Small intestine (tissue), 7 donors: ENCODE results near the gene GLIS1. TPM values are rescaled to one million over a fixed set of nuclear protein-coding genes. Genes with fewer than 3 reads are reported as not detected.
"Not testable (repeated sequence)": the region's sequence is repeated elsewhere in the genome, so short reads cannot be mapped to it uniquely, and the experiment has no call there.

Experiments
- DNase-seq, 2 donors: peaks; one replicate each; pipeline versions ENCODE4 v3.0.0 to v3.0.0-alpha.2; 2013
- FAIRE-seq: peaks from 2 replicates; lab custom pipeline; 2012; peaks lifted over from hg19 to GRCh38; lab: Jason Lieb, UNC
- H3K27ac ChIP-seq, 3 donors: one replicate each; pipeline ENCODE4 v1.5.1; 2013; ENCODE audit warnings: low read length in 2 of 3, mild to moderate bottlenecking in 2 of 3, control low read depth in 1 of 3, inconsistent platforms in 1 of 3, low read depth in 1 of 3, moderate library complexity in 1 of 3
- H3K27me3 ChIP-seq, 3 donors: one replicate each; pipeline ENCODE4 v1.6.1; 2013; ENCODE audit warnings: low read length in 3 of 3, inconsistent platforms in 1 of 3; ENCODE audit not compliant: control insufficient read depth in 3 of 3, insufficient read depth in 3 of 3
- H3K36me3 ChIP-seq, 3 donors: one replicate each; pipeline ENCODE4 v1.6.1; 2013; ENCODE audit warnings: low read length in 3 of 3, inconsistent platforms in 1 of 3, low read depth in 1 of 3, mild to moderate bottlenecking in 1 of 3, moderate library complexity in 1 of 3; ENCODE audit not compliant: control insufficient read depth in 3 of 3, insufficient read depth in 2 of 3
- H3K4me1 ChIP-seq, 3 donors: one replicate each; pipeline ENCODE4 v1.6.1; 2013; ENCODE audit warnings: low read length in 2 of 3, inconsistent platforms in 1 of 3, low read depth in 1 of 3, mild to moderate bottlenecking in 1 of 3, moderate library complexity in 1 of 3; ENCODE audit not compliant: control insufficient read depth in 3 of 3, insufficient read depth in 2 of 3
- H3K4me3 ChIP-seq, 3 donors: one replicate each; pipeline ENCODE4 v1.5.1; 2013; ENCODE audit warnings: low read length in 3 of 3, control low read depth in 1 of 3, inconsistent platforms in 1 of 3, low read depth in 1 of 3, mild to moderate bottlenecking in 1 of 3, moderate library complexity in 1 of 3
- H3K9me3 ChIP-seq, 2 donors: one replicate each; pipeline ENCODE4 v1.6.1; 2013; ENCODE audit warnings: low read depth in 1 of 2, low read length in 1 of 2; ENCODE audit not compliant: control insufficient read depth in 2 of 2, insufficient read depth in 1 of 2
- WGBS, 3 donors: extraction: QIAGEN DNeasy Blood & Tissue Kit; methylation state at CpG; one replicate each; pipeline ENCODE4 v1.1.7; 2013; 5-methylcytosine and 5-hydroxymethylcytosine counted together
- polyA plus RNA-seq, 4 donors: library from polyadenylated mRNA; stranded (reverse) in 3 of 4; unstranded in 1 of 4; fragments of 200-250 nt in 3 of 4; fragments of 120-200 nt in 1 of 4; gene quantifications; one replicate each; pipeline versions ENCODE4 v1.2.1 to v1.2.3, GENCODE V29; 2013
- donor health status: healthy with polysubstance abuse.
- donor health status: control.
- donor health status: control.
- donor health status: Bipolar disorder and iron deficiency.
- donor health status: healthy.

Gene GLIS1
- polyA plus RNA-seq, 4 donors, result 0.19 to 0.50 TPM; not detected in 2

DNA sequence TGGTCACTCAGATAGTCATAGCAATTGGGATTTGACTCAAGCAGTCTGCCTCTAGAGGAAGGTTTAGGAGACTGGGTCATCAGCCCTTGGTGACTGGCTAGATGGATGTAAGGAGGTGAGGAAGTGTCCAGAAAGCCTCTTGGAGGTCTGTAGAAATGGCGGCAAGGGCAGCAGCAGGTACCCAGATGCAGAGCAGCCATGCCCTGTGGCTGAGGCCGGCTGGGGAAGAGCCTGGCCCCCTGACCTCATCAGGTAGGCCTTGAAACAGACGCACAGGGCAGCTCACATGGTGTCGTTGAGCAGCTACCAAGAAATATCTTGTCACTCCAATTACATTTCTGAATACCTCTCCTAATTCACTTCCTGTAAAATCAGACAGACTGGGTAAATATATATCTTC, 181.6 kb downstream of the GLIS1 start:
- H3K27me3 ChIP-seq, result peaks cover 0 to 3% (median 0%) of the 10 kb centered on the region in 3 donors
- no peaks in the 10 kb centered on the region for H3K4me1 ChIP-seq
- 85 to 91% (median 90%) methylated on average over 4 of the region's 4 CpGs for WGBS, 3 donors
- no peak for DNase-seq
- no peaks in the 10 kb centered on the region for H3K9me3 ChIP-seq
- no peak for FAIRE-seq
- H3K4me3 ChIP-seq, result no peak overlapping the region
- H3K36me3 ChIP-seq, result no peaks in the 10 kb centered on the region
- no peak overlapping the region for H3K27ac ChIP-seq

- WGBS, 3 donors, result 94 to 96% (median 95%) methylated on average over 3 of the region's 3 CpGs
- DNase-seq (no peak), FAIRE-seq (no peak)
- Histone ChIP-seq H3K27me3 (peaks cover 0 to 3% (median 0%) of the 10 kb centered on the region in 3 donors), H3K4me1 (no peaks in the 10 kb centered on the region), H3K27ac (no peak overlapping the region), H3K36me3 (no peaks in the 10 kb centered on the region), H3K9me3 (no peaks in the 10 kb centered on the region), H3K4me3 (no peak overlapping the region)
Measured at GRCh38 chr1:53556657-53557227, 182.2 kb downstream of the GLIS1 start.

GRCh38 chr1:53555620-53556326, 183.2 kb downstream of the GLIS1 start:
- 88 to 96% (median 95%) methylated on average over 2 of the region's 2 CpGs for WGBS, 3 donors
- FAIRE-seq, result not testable (repeated sequence)

GRCh38 chr1:53554592-53555305, 184.2 kb downstream of the GLIS1 start:
- WGBS, 3 donors, result 81 to 90% (median 81%) methylated on average over 11 of the region's 11 CpGs
- DNase-seq (no peak), FAIRE-seq (no peak)
- Histone ChIP-seq H3K9me3 (no peaks in the 10 kb centered on the region), H3K27me3 (no peaks in the 10 kb centered on the region), H3K36me3 (no peaks in the 10 kb centered on the region), H3K4me1 (no peaks in the 10 kb centered on the region), H3K27ac (no peak overlapping the region), H3K4me3 (no peak overlapping the region)

More at GRCh38 chr1:53555620-53556326, 183.2 kb downstream of the GLIS1 start:
- H3K27me3 ChIP-seq, H3K36me3 ChIP-seq, H3K9me3 ChIP-seq, H3K4me1 ChIP-seq, H3K27ac ChIP-seq, DNase-seq, H3K4me3 ChIP-seq: not testable (repeated sequence)

DNA sequence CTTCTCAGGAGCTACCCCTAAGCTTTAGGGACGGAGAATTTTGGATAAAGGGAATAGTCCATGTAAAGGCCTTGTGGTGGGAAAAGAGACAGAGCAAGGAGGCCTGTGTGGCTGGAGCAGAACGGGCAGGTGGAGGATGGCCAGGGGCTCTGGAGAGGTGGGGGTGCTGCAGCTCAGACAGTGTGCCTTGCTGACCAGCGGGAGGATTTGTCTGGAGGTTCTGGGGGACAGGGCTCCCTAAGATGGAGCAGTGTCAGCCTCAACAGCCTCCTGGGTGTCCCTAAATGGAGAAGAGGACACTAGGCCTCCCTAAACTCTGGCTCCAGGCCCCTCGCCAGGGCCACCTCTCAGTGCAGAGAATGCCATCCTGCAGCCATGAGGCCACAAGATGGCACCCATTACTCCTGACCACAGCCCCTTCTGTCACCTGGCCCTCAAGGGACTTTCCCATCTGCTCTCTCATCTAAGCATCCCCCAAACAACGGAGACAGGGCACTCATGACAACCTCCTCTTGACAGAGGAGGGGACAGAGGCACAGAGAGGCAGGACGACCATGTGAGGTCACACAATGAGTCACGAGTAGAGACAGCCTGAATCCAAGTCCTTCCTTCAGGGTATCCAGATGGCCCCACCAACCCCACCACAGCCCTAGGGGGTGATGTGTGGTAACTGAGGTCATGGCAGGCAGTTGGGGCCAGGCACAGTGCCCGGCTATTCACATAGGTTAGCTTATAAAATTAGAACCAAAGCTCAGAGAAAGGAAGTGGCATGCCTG, 185.0 kb downstream of the GLIS1 start:
- 76 to 79% (median 79%) methylated on average over 8 of the region's 8 CpGs for WGBS, 3 donors
- no peak for DNase-seq

GRCh38 chr1:53552981-53553733, 185.8 kb downstream of the GLIS1 start:
- H3K4me1 ChIP-seq, result no peaks in the 10 kb centered on the region
- 73 to 84% (median 83%) methylated on average over 10 of the region's 10 CpGs for WGBS, 3 donors
- no peak overlapping the region for H3K27ac ChIP-seq
- no peak for DNase-seq
- H3K4me3 ChIP-seq, result no peak overlapping the region
- H3K9me3 ChIP-seq, result no peaks in the 10 kb centered on the region
- H3K36me3 ChIP-seq, result no peaks in the 10 kb centered on the region
- no peak for FAIRE-seq
- H3K27me3 ChIP-seq, result no peaks in the 10 kb centered on the region

More for the DNA sequence above, 185.0 kb downstream of the GLIS1 start:
- Histone ChIP-seq H3K36me3 (no peaks in the 10 kb centered on the region), H3K27ac (no peak overlapping the region), H3K9me3 (no peaks in the 10 kb centered on the region), H3K4me1 (no peaks in the 10 kb centered on the region), H3K4me3 (no peak overlapping the region), H3K27me3 (no peaks in the 10 kb centered on the region)
- FAIRE-seq, result no peak

DNA sequence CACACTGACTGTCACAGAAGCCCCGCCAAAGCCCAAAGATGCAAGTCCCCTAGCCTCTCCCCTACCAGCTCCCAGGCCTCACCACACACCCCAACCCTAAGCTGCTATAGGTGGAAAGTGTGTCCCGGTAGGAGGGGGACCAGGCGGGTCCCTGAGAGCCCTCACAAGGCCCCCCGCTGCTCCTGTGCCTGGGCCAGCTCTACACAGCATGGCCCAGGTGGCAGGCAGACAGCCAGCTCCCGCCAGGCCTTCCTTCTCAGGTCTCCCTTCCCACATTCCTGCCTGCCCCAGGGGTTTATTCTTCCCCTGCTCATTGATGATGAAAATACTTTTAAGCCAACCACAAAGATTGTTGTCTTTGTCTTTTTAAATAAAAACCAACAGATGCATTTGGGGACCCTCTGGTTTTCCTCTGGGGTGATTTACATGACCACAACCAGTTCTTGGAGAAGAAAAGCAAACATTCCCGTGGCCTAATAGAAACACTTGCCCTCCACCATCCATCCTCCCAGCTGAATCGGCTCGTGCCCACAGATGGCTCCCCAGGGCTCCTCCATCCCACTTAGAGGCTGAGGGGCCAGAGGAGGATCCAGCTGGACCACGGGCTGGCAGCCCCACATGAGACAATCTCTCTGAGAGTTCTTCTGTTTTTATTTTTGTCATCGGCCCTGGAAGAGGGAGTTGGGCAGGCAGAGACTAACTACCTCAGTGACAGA, 186.7 kb downstream of the GLIS1 start:
- no peaks in the 10 kb centered on the region for H3K4me1 ChIP-seq
- no peaks in the 10 kb centered on the region for H3K27me3 ChIP-seq
- H3K4me3 ChIP-seq, result no peak overlapping the region
- DNase-seq (no peak), FAIRE-seq (no peak)
- H3K9me3 ChIP-seq, result no peaks in the 10 kb centered on the region
- no peaks in the 10 kb centered on the region for H3K36me3 ChIP-seq
- WGBS, 3 donors, result 65 to 69% (median 66%) methylated on average over 10 of the region's 10 CpGs
- H3K27ac ChIP-seq, result no peak overlapping the region
